Thymus (tissue), 11 donors: ENCODE data around the gene BCAT1. TPM values are rescaled to one million over a fixed set of nuclear protein-coding genes. Genes with fewer than 3 reads are reported as not detected.
"Not testable (repeated sequence)": the region's sequence is repeated elsewhere in the genome, so short reads cannot be mapped to it uniquely, and the experiment has no call there.

ENCODE experiments used
- DNase-seq, 9 donors: peaks; one replicate each; pipeline ENCODE4 v3.0.0-alpha.2; 2013; ENCODE audit warnings: low spot score in 9 of 9, low read depth in 6 of 9, missing footprints in 1 of 9
- H3K27ac ChIP-seq, 2 donors: one replicate each; pipeline ENCODE4 v1.5.1; 2013; ENCODE audit warnings: control low read depth in 1 of 2, low read depth in 1 of 2, low read length in 1 of 2, mild to moderate bottlenecking in 1 of 2, moderate library complexity in 1 of 2
- H3K27me3 ChIP-seq, 2 donors: one replicate each; pipeline ENCODE4 v1.5.1; 2013; ENCODE audit warnings: low read length in 1 of 2; ENCODE audit not compliant: control insufficient read depth in 2 of 2, insufficient read depth in 1 of 2
- H3K36me3 ChIP-seq, 2 donors: one replicate each; pipeline ENCODE4 v1.5.1; 2013; ENCODE audit warnings: low read length in 1 of 2, mild to moderate bottlenecking in 1 of 2, moderate library complexity in 1 of 2; ENCODE audit not compliant: control insufficient read depth in 2 of 2, insufficient read depth in 2 of 2
- H3K4me1 ChIP-seq, 2 donors: one replicate each; pipeline ENCODE4 v1.5.1; 2013; ENCODE audit warnings: low read length in 2 of 2; ENCODE audit not compliant: control insufficient read depth in 2 of 2, insufficient read depth in 2 of 2
- H3K4me3 ChIP-seq, 2 donors: one replicate each; pipeline ENCODE4 v1.5.1; 2013; ENCODE audit warnings: low read length in 2 of 2, control low read depth in 1 of 2, mild to moderate bottlenecking in 1 of 2
- H3K9me3 ChIP-seq, 2 donors: one replicate each; pipeline ENCODE4 v1.5.1; 2013; ENCODE audit warnings: low read length in 1 of 2, mild to moderate bottlenecking in 1 of 2; ENCODE audit not compliant: control insufficient read depth in 2 of 2, insufficient read depth in 1 of 2
- WGBS: extraction: QIAGEN DNeasy Blood & Tissue Kit; methylation state at CpG from one replicate; pipeline ENCODE4 v1.1.7; 2013; 5-methylcytosine and 5-hydroxymethylcytosine counted together
- polyA plus RNA-seq: library from polyadenylated mRNA; stranded (reverse); fragments of 200-250 nt; gene quantifications from one replicate; pipeline ENCODE4 v1.2.3, GENCODE V29; 2013
- total RNA-seq: library from RNA; stranded (reverse); fragments of 120-200 nt; gene quantifications from one replicate; pipeline ENCODE4 v1.2.4, GENCODE V29; 2013
- donor health status: healthy.

Gene BCAT1
- total and polyA plus RNA-seq, 2 donors = 6.0 to 18.5 TPM

GRCh38 chr12:24926080-24926479, 22.8 kb downstream of the BCAT1 start:
- 97% methylated on average over 24 of the region's 24 CpGs for WGBS
- H3K36me3 ChIP-seq, DNase-seq, H3K4me1 ChIP-seq, H3K27me3 ChIP-seq, H3K4me3 ChIP-seq, H3K9me3 ChIP-seq, H3K27ac ChIP-seq: not testable (repeated sequence)

GRCh38 chr12:24922090-24922489, 26.8 kb downstream of the BCAT1 start:
- Histone ChIP-seq H3K36me3 (no peaks in the 10 kb centered on the region), H3K9me3 (peaks cover 0 to 4% of the 10 kb centered on the region in 2 donors), H3K4me1 (peaks cover 0 to 9% of the 10 kb centered on the region in 2 donors), H3K4me3 (no peak overlapping the region), H3K27me3 (no peaks in the 10 kb centered on the region), H3K27ac (no peak overlapping the region)
- 96% methylated on average over 6 of the region's 6 CpGs for WGBS
- DNase-seq = no peak

GRCh38 chr12:24921251-24922038, 27.5 kb downstream of the BCAT1 start:
- DNase-seq = peak in 3 of 9 donors; percentile 14 to 43 (median 14)
- H3K9me3 ChIP-seq = peaks cover 0 to 4% of the 10 kb centered on the region in 2 donors
- H3K4me1 ChIP-seq = peaks cover 0 to 9% of the 10 kb centered on the region in 2 donors
- H3K27me3 ChIP-seq = no peaks in the 10 kb centered on the region
- no peaks in the 10 kb centered on the region for H3K36me3 ChIP-seq
- H3K4me3 ChIP-seq = no peak overlapping the region
- peak overlapping the region in 1 of 2 donors; percentile 2 for H3K27ac ChIP-seq
- 48% methylated on average over 3 of the region's 3 CpGs for WGBS

GRCh38 chr12:24920141-24920540, 28.8 kb downstream of the BCAT1 start:
- Histone ChIP-seq H3K4me1 (peaks cover 0 to 9% of the 10 kb centered on the region in 2 donors), H3K36me3 (no peaks in the 10 kb centered on the region), H3K9me3 (no peaks in the 10 kb centered on the region), H3K27me3 (no peaks in the 10 kb centered on the region), H3K27ac (no peak overlapping the region), H3K4me3 (no peak overlapping the region)
- WGBS = 98% methylated on average over 3 of the region's 3 CpGs
- DNase-seq = no peak

GRCh38 chr12:24919346-24920001, 29.4 kb downstream of the BCAT1 start:
- no peaks in the 10 kb centered on the region for H3K36me3 ChIP-seq
- no peaks in the 10 kb centered on the region for H3K27me3 ChIP-seq
- no peaks in the 10 kb centered on the region for H3K9me3 ChIP-seq
- peaks cover 0 to 9% of the 10 kb centered on the region in 2 donors for H3K4me1 ChIP-seq
- 85% methylated on average over 4 of the region's 4 CpGs for WGBS
- DNase-seq = no peak
- H3K4me3 ChIP-seq = no peak overlapping the region
- H3K27ac ChIP-seq = no peak overlapping the region

GRCh38 chr12:24918596-24918995, 30.3 kb downstream of the BCAT1 start:
- Histone ChIP-seq H3K9me3 (no peaks in the 10 kb centered on the region), H3K27me3 (no peaks in the 10 kb centered on the region), H3K4me1 (peaks cover 0 to 9% of the 10 kb centered on the region in 2 donors), H3K27ac (no peak overlapping the region), H3K36me3 (no peaks in the 10 kb centered on the region), H3K4me3 (no peak overlapping the region)
- 40% methylated on average over 2 of the region's 2 CpGs for WGBS
- DNase-seq = no peak

GRCh38 chr12:24915501-24915900, 33.4 kb downstream of the BCAT1 start:
- WGBS = 97% methylated on average over 5 of the region's 5 CpGs
- DNase-seq = no peak
- Histone ChIP-seq H3K4me3 (no peak overlapping the region), H3K9me3 (no peaks in the 10 kb centered on the region), H3K27ac (no peak overlapping the region), H3K27me3 (no peaks in the 10 kb centered on the region), H3K4me1 (peaks cover 0 to under 1% of the 10 kb centered on the region in 2 donors), H3K36me3 (no peaks in the 10 kb centered on the region)

GRCh38 chr12:24913953-24914352, 34.9 kb downstream of the BCAT1 start:
- WGBS = 98% methylated on average over 3 of the region's 3 CpGs
- H3K27ac ChIP-seq = no peak overlapping the region
- H3K9me3 ChIP-seq = no peaks in the 10 kb centered on the region
- no peaks in the 10 kb centered on the region for H3K36me3 ChIP-seq
- H3K4me3 ChIP-seq = no peak overlapping the region
- peaks cover 0 to 3% of the 10 kb centered on the region in 2 donors for H3K4me1 ChIP-seq
- no peaks in the 10 kb centered on the region for H3K27me3 ChIP-seq
- no peak for DNase-seq

- no peaks in the 10 kb centered on the region for H3K36me3 ChIP-seq
- H3K27me3 ChIP-seq = no peaks in the 10 kb centered on the region
- H3K9me3 ChIP-seq = no peaks in the 10 kb centered on the region
- DNase-seq = no peak
- no peak overlapping the region for H3K27ac ChIP-seq
- WGBS = 93% methylated on average over 3 of the region's 3 CpGs
- H3K4me1 ChIP-seq = peaks cover 0 to 3% of the 10 kb centered on the region in 2 donors
- no peak overlapping the region for H3K4me3 ChIP-seq
These were observed 35.8 kb downstream of the BCAT1 start for GRCh38 chr12:24913130-24913529.
